Hepatocyte (in vitro differentiated cells): ENCODE measurements around the gene PTPRZ1. TPM values are rescaled to one million over a fixed set of nuclear protein-coding genes. Genes with fewer than 3 reads are reported as not detected.

ENCODE experiments used
- DNase-seq: peaks from one replicate; pipeline ENCODE4 v3.0.0-alpha.2; 2016; ENCODE audit warnings: low spot score
- H2AFZ ChIP-seq: fragments of 200-600 bp; sonication (generic); 2 replicates; pipeline ENCODE4 v1.6.0; 2016; ENCODE audit warnings: antibody characterized with exemption, mild to moderate bottlenecking
- H3K27ac ChIP-seq: fragments of 200-600 bp; sonication (generic); 2 replicates; pipeline ENCODE4 v1.5.1; 2016; ENCODE audit warnings: mild to moderate bottlenecking
- H3K27me3 ChIP-seq: fragments of 200-600 bp; sonication (generic); 2 replicates; pipeline ENCODE4 v1.6.1; 2016
- H3K36me3 ChIP-seq: fragments of 200-600 bp; sonication (generic); replicated peaks from 2 replicates; pipeline ENCODE4 v1.5.1; 2016; ENCODE audit warnings: low read depth; ENCODE audit not compliant: insufficient read depth
- H3K4me1 ChIP-seq: fragments of 200-600 bp; sonication (generic); 2 replicates; pipeline ENCODE4 v1.5.1; 2016; ENCODE audit warnings: mild to moderate bottlenecking, moderate library complexity; ENCODE audit not compliant: insufficient read depth
- H3K4me2 ChIP-seq: fragments of 200-600 bp; sonication (generic); 2 replicates; pipeline ENCODE4 v1.6.0; 2016
- H3K4me3 ChIP-seq: fragments of 200-600 bp; sonication (generic); 2 replicates; pipeline ENCODE4 v1.5.1; 2016; ENCODE audit warnings: mild to moderate bottlenecking
- H3K79me2 ChIP-seq: fragments of 200-600 bp; sonication (generic); 2 replicates; pipeline ENCODE4 v1.6.0; 2017; ENCODE audit warnings: mild to moderate bottlenecking
- H3K9me2 ChIP-seq: fragments of 200-600 bp; sonication (generic); replicated peaks from 2 replicates; pipeline ENCODE4 v1.6.0; 2017; ENCODE audit warnings: mild to moderate bottlenecking; ENCODE audit not compliant: insufficient read depth
- H3K9me3 ChIP-seq: fragments of 200-600 bp; sonication (generic); 2 replicates; pipeline ENCODE4 v1.5.1; 2016; ENCODE audit warnings: low read depth, mild to moderate bottlenecking
- H4K20me1 ChIP-seq: fragments of 200-600 bp; sonication (generic); 2 replicates; pipeline ENCODE4 v1.6.0; 2016; ENCODE audit warnings: mild to moderate bottlenecking; ENCODE audit not compliant: insufficient read depth, poor library complexity, severe bottlenecking
- EZH2 ChIP-seq: fragments of 200-600 bp; sonication (generic); IDR thresholded peaks from 2 replicates; pipeline ENCODE4 v1.6.1; 2016; ENCODE audit warnings: antibody characterized with exemption, mild to moderate bottlenecking, borderline replicate concordance
- EZH2phosphoT487 ChIP-seq: fragments of 200-600 bp; sonication (generic); IDR thresholded peaks from one replicate; pipeline ENCODE4 v1.6.1; 2018; ENCODE audit warnings: antibody characterized with exemption, mild to moderate bottlenecking, low read depth, moderate library complexity; ENCODE audit not compliant: unreplicated experiment, severe bottlenecking
- WGBS: methylation state at CpG from one replicate; pipeline ENCODE4 v1.1.6; 2016; ENCODE audit warnings: low lambda C conversion rate; ENCODE audit errors: missing lambda C conversion rate; 5-methylcytosine and 5-hydroxymethylcytosine counted together
- polyA plus RNA-seq: library from polyadenylated mRNA; unstranded; fragments of >200 nt; fragmentation: Nextera tagmentation; extraction: Ambion mirVana; gene quantifications from 2 replicates; pipeline ENCODE4 v1.2.1, GENCODE V29; 2016
- total RNA-seq: library from RNA; depleted of rRNA; stranded (reverse); fragments of >200 nt; gene quantifications from 2 replicates; pipeline ENCODE4 v1.2.3, GENCODE V29; 2014
- TF ChIP-seq, protein P1 (sequence below): fragments of 200-600 bp; sonication (generic); IDR thresholded peaks from 2 replicates; pipeline ENCODE4 v1.5.1; 2016; ENCODE audit warnings: antibody characterized with exemption, mild to moderate bottlenecking; ENCODE audit not compliant: poor library complexity

Gene PTPRZ1
- total and polyA plus RNA-seq, 2 experiments from 2014 or later = 0.41 to 5.0 TPM

GRCh38 chr7:121904120-121904519, 31.2 kb downstream of the PTPRZ1 start:
- H3K27me3 ChIP-seq = no peaks in the 10 kb centered on the region
- no peak overlapping the region for H3K4me3 ChIP-seq
- no peak overlapping the region for H2AFZ ChIP-seq
- H3K4me2 ChIP-seq = no peak overlapping the region
- TF ChIP-seq, protein P1, sequence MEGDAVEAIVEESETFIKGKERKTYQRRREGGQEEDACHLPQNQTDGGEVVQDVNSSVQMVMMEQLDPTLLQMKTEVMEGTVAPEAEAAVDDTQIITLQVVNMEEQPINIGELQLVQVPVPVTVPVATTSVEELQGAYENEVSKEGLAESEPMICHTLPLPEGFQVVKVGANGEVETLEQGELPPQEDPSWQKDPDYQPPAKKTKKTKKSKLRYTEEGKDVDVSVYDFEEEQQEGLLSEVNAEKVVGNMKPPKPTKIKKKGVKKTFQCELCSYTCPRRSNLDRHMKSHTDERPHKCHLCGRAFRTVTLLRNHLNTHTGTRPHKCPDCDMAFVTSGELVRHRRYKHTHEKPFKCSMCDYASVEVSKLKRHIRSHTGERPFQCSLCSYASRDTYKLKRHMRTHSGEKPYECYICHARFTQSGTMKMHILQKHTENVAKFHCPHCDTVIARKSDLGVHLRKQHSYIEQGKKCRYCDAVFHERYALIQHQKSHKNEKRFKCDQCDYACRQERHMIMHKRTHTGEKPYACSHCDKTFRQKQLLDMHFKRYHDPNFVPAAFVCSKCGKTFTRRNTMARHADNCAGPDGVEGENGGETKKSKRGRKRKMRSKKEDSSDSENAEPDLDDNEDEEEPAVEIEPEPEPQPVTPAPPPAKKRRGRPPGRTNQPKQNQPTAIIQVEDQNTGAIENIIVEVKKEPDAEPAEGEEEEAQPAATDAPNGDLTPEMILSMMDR = no peak
- TF ChIP-seq EZH2phosphoT487 = no peak
- TF ChIP-seq EZH2 = no peak
- no peak overlapping the region for H3K27ac ChIP-seq
- H3K9me3 ChIP-seq = no peaks in the 10 kb centered on the region
- no peaks in the 10 kb centered on the region for H3K9me2 ChIP-seq
- no peaks in the 10 kb centered on the region for H3K36me3 ChIP-seq
- no peaks in the 10 kb centered on the region for H4K20me1 ChIP-seq
- WGBS = 85% methylated on average over 2 of the region's 2 CpGs
- no peak for DNase-seq
- no peaks in the 10 kb centered on the region for H3K4me1 ChIP-seq
- no peaks in the 10 kb centered on the region for H3K79me2 ChIP-seq

- H3K79me2 ChIP-seq = no peaks in the 10 kb centered on the region
- no peak for TF ChIP-seq EZH2
- TF ChIP-seq EZH2phosphoT487 = no peak
- TF ChIP-seq, protein P1 = no peak
- H2AFZ ChIP-seq = no peak overlapping the region
- H3K4me3 ChIP-seq = no peak overlapping the region
- H3K9me3 ChIP-seq = no peaks in the 10 kb centered on the region
- no peaks in the 10 kb centered on the region for H3K27me3 ChIP-seq
- no peak overlapping the region for H3K4me2 ChIP-seq
- no peaks in the 10 kb centered on the region for H3K9me2 ChIP-seq
- no peak for DNase-seq
- H3K4me1 ChIP-seq = no peaks in the 10 kb centered on the region
- H4K20me1 ChIP-seq = no peaks in the 10 kb centered on the region
- no peak overlapping the region for H3K27ac ChIP-seq
- no peaks in the 10 kb centered on the region for H3K36me3 ChIP-seq
Measured at GRCh38 chr7:121908042-121908441, 35.1 kb downstream of the PTPRZ1 start.

- 74% methylated on average over 3 of the region's 3 CpGs for WGBS
- H3K27me3 ChIP-seq = no peaks in the 10 kb centered on the region
- H3K79me2 ChIP-seq = no peaks in the 10 kb centered on the region
- no peaks in the 10 kb centered on the region for H3K9me3 ChIP-seq
- no peaks in the 10 kb centered on the region for H3K9me2 ChIP-seq
- no peak overlapping the region for H3K27ac ChIP-seq
- no peaks in the 10 kb centered on the region for H3K36me3 ChIP-seq
- H3K4me3 ChIP-seq = no peak overlapping the region
- peak overlapping the region; percentile 21 for H2AFZ ChIP-seq
- no peaks in the 10 kb centered on the region for H4K20me1 ChIP-seq
- H3K4me1 ChIP-seq = no peaks in the 10 kb centered on the region
- no peak overlapping the region for H3K4me2 ChIP-seq
- TF ChIP-seq EZH2phosphoT487 (no peak), EZH2 (no peak)
- TF ChIP-seq, protein P1 = no peak
- no peak for DNase-seq
Measured at GRCh38 chr7:121909716-121910345, 36.9 kb downstream of the PTPRZ1 start.
